Thyroid gland (tissue), 4 donors: ENCODE data around the gene ACSS1. TPM values are rescaled to one million over a fixed set of nuclear protein-coding genes. Genes with fewer than 3 reads are reported as not detected.

Experiments
- DNase-seq, 2 donors: peaks; one replicate each; pipeline ENCODE4 v3.0.0-alpha.2; 2019
- H3K27ac ChIP-seq, 3 donors: fragments of 200-600 bp; sonication (generic); 1 replicate in 2 of 3; 2 replicates in 1 of 3; pipeline ENCODE4 v1.5.1; 2016 to 2019; ENCODE audit warnings: mild to moderate bottlenecking in 1 of 3, moderate library complexity in 1 of 3
- H3K27me3 ChIP-seq: fragments of 200-600 bp; sonication (generic); one replicate; pipeline ENCODE4 v1.5.1; 2019
- H3K36me3 ChIP-seq, 2 donors: fragments of 200-600 bp; sonication (generic); one replicate each; pipeline ENCODE4 v1.5.1; 2016 to 2019
- H3K4me1 ChIP-seq, 2 donors: fragments of 200-600 bp; sonication (generic); one replicate each; pipeline ENCODE4 v1.5.1; 2017 to 2019
- H3K4me3 ChIP-seq, 3 donors: fragments of 200-600 bp; sonication (generic); replicated peaks in 1 of 3; 1 replicate in 2 of 3; 2 replicates in 1 of 3; pipeline ENCODE4 v1.5.1; 2016; ENCODE audit warnings: mild to moderate bottlenecking in 1 of 3
- H3K9me3 ChIP-seq: fragments of 200-600 bp; sonication (generic); one replicate; pipeline ENCODE4 v1.5.1; 2017
- CTCF ChIP-seq, 6 experiments: fragments of 200-600 bp in 3 of 6; fragments of 450-650 bp in 3 of 6; sonication (generic) in 3 of 6; IDR thresholded peaks; one replicate each; pipeline ENCODE4 v1.5.1; 2016 to 2019; ENCODE audit warnings: antibody characterized with exemption in 6 of 6, mild to moderate bottlenecking in 2 of 6, inconsistent platforms in 1 of 6, moderate library complexity in 1 of 6
- POLR2A ChIP-seq, 2 donors: fragments of 450-650 bp; IDR thresholded peaks; one replicate each; pipeline ENCODE4 v1.6.1; 2017; ENCODE audit warnings: antibody characterized with exemption in 2 of 2, mild to moderate bottlenecking in 2 of 2, moderate library complexity in 1 of 2
- WGBS, 2 donors: methylation state at CpG; one replicate each; pipeline ENCODE4 v1.1.5; 2017; 5-methylcytosine and 5-hydroxymethylcytosine counted together
- intact Hi-C: fragments of 100-400 bp; cut with DNase I; formaldehyde crosslinking; loops from one replicate; pipeline ENCODE4 v1.15.1; 2023
- total RNA-seq, 4 donors: library from RNA; depleted of rRNA; stranded (reverse); fragments of >200 nt; gene quantifications; one replicate each; pipeline ENCODE4 v1.2.3, GENCODE V29; 2016

The ACSS1 gene
- total RNA-seq, 4 donors from 2014 or later, result 45.8 to 57.4 (median 52.1) TPM

GRCh38 chr20:25025091-25025861, 32.7 kb downstream of the ACSS1 start:
- no peak overlapping the region for H3K4me3 ChIP-seq
- H3K9me3 ChIP-seq, result no peaks in the 10 kb centered on the region
- peaks cover 23 to 37% of the 10 kb centered on the region in 2 donors for H3K4me1 ChIP-seq
- peak in 1 of 2 donors; percentile 2 for DNase-seq
- no peaks in the 10 kb centered on the region for H3K36me3 ChIP-seq
- intact Hi-C loops, result no loop called here
- 86 to 97% methylated on average over 14 of the region's 14 CpGs for WGBS, 2 donors
- H3K27ac ChIP-seq, result no peak overlapping the region
- no peak for TF ChIP-seq POLR2A (IDR thresholded peaks at IDR 0.05)
- TF ChIP-seq CTCF (IDR thresholded peaks at IDR 0.05), result no peak
- H3K27me3 ChIP-seq, result no peaks in the 10 kb centered on the region

GRCh38 chr20:25024171-25024570, 33.8 kb downstream of the ACSS1 start:
- intact Hi-C loops, result no loop called here
- no peak for TF ChIP-seq POLR2A (IDR thresholded peaks at IDR 0.05)
- TF ChIP-seq CTCF (IDR thresholded peaks at IDR 0.05), result no peak
- Histone ChIP-seq H3K4me3 (no peak overlapping the region), H3K36me3 (no peaks in the 10 kb centered on the region), H3K27me3 (no peaks in the 10 kb centered on the region), H3K27ac (peak overlapping the region in 2 of 3 donors; percentile 82 to 94), H3K4me1 (peaks cover 33 to 48% of the 10 kb centered on the region in 2 donors), H3K9me3 (no peaks in the 10 kb centered on the region)
- DNase-seq, result peak in 1 of 2 donors; percentile 2
- WGBS, 2 donors, result 100% methylated on average over 1 of the region's 4 CpGs; no CpG with 5 or more reads in 1 of the 2 donors

GRCh38 chr20:25023356-25023755, 34.6 kb downstream of the ACSS1 start:
- H3K9me3 ChIP-seq, result no peaks in the 10 kb centered on the region
- H3K4me1 ChIP-seq, result peaks cover 40 to 56% of the 10 kb centered on the region in 2 donors
- no peaks in the 10 kb centered on the region for H3K36me3 ChIP-seq
- intact Hi-C loops, result no loop called here
- WGBS, 2 donors, result 95% methylated on average over 5 to 9 of the region's 10 CpGs
- H3K27me3 ChIP-seq, result no peaks in the 10 kb centered on the region
- no peak overlapping the region for H3K4me3 ChIP-seq
- H3K27ac ChIP-seq, result peak overlapping the region; percentile 43 to 94 (median 82)
- TF ChIP-seq POLR2A (IDR thresholded peaks at IDR 0.05) (no peak), CTCF (IDR thresholded peaks at IDR 0.05) (no peak)
- DNase-seq, result peak in 1 of 2 donors; percentile 24

- TF ChIP-seq CTCF (IDR thresholded peaks at IDR 0.05) (no peak), POLR2A (IDR thresholded peaks at IDR 0.05) (peak in 1 of 2 donors; percentile 28)
- Histone ChIP-seq H3K27ac (peak overlapping the region; percentile 43 to 94 (median 82)), H3K9me3 (no peaks in the 10 kb centered on the region), H3K27me3 (no peaks in the 10 kb centered on the region), H3K4me1 (peaks cover 47 to 63% of the 10 kb centered on the region in 2 donors), H3K4me3 (no peak overlapping the region), H3K36me3 (no peaks in the 10 kb centered on the region)
- peak; percentile 98 for DNase-seq
- intact Hi-C loops, result no loop called here
- 47 to 48% methylated on average over 4 to 10 of the region's 11 CpGs for WGBS, 2 donors
These were observed 35.3 kb downstream of the ACSS1 start for GRCh38 chr20:25022680-25023079.

GRCh38 chr20:25021336-25021735, 36.6 kb downstream of the ACSS1 start:
- TF ChIP-seq CTCF (IDR thresholded peaks at IDR 0.05) (no peak), POLR2A (IDR thresholded peaks at IDR 0.05) (no peak)
- 94 to 99% methylated on average over 6 of the region's 6 CpGs for WGBS, 2 donors
- peaks cover 58 to 75% of the 10 kb centered on the region in 2 donors for H3K4me1 ChIP-seq
- H3K4me3 ChIP-seq, result no peak overlapping the region
- no peaks in the 10 kb centered on the region for H3K36me3 ChIP-seq
- no peak for DNase-seq
- intact Hi-C loops, result no loop called here
- H3K9me3 ChIP-seq, result no peaks in the 10 kb centered on the region
- peak overlapping the region; percentile 43 to 94 (median 82) for H3K27ac ChIP-seq
- H3K27me3 ChIP-seq, result no peaks in the 10 kb centered on the region
